NCI-H82 treated with DMSO at 0.1 percent for 48 hours (cell line): ENCODE data around the gene TPI1.

Experiments
- DNase-seq: peaks from one replicate; lab custom pipeline; 2025; ENCODE audit not compliant: unreplicated experiment; lab: John Stamatoyannopoulos, UW

Gene TPI1

DNA sequence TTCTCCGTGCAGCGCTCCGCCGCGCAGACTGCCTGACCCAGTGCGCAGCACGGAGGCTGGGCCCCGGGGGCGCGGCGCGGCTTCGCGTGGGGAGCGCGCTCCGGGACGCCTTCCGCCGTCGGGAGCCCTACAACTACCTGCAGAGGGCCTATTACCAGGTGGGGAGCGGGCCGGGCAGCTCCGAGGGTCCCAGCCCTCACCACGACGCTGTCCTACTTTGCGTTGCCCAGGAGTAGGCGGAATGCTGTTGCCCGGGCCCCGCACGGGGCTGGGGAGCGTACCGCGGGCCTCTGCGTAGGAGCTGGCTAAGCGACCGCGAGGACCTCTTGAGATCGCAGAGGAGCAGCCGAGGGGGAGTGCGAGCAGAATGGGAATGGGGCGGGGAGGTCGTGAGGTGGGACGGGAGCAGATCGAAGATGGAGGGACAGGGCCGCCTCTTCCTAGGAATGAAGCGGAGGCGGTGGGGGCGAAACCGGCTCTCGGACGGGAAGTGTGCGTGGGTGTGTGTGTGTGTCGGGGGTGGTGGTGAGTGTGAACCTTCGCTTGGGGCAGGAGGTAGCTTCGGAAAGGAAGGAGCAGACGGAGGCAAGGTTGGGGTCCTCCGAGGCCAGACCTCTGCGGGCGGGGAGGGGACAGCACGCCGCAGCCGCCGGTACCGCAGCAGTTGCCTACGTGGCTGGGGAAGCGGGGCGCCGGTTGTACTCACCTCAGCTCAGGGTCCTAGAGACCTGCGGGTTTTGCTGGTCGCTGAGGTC is 38.4 kb upstream of the TPI1 start:
- no peak for DNase-seq

DNA sequence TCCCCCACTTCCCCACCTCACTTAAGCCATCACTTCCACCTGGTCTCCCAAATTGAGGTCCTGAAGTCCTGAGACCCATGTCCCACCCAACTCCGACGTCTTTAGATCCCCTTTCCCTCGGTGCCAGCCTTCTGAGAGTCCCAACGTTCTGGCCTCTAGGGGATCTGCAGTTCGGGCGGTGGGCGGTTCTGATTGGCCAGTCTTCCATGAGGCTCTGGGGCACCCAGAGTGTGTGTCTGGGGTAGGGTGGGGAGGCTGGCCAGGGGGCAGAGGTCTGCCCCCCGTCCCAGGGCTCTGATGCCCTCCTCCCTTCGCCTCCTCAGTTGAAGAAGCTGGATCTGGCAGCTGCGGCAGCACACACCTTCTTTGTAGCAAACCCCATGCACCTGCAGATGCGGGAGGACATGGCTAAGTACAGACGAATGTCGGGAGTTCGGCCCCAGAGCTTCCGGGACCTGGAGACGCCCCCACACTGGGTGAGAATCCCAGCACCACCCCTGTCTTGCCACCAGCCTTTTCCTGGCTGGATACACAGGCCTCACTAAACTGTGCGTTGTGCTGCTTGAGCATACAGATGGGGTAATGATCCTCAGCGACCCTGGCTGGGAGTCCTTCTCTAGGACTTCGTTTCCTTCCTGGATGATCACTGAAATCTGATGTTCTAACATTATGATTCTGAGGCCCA is 37.7 kb upstream of the TPI1 start:
- peak; percentile 23 for DNase-seq

DNA sequence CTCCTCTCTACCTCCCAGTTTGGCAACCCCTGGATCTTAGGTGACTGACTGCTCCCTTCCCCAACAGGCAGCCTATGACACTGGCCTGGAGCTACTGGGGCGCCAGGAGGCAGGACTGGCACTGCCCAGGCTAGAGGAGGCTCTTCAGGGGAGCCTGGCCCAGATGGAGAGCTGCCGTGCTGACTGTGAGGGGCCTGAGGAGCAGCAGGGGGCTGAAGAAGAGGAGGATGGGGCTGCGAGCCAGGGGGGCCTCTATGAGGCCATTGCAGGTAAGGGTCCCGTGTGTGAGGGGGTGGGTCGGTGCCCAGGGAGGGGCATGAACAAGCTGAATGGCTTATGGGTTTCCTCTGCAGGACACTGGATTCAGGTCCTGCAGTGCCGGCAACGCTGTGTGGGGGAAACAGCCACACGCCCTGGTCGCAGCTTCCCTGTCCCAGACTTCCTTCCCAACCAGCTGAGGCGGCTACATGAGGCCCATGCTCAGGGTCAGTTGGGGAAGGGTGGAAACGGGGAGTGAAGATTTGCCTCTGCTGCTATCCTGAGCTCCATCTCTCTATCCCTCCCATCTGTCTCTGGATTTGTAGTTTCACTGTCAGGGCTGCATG is 36.9 kb upstream of the TPI1 start:
- DNase-seq = no peak

DNA sequence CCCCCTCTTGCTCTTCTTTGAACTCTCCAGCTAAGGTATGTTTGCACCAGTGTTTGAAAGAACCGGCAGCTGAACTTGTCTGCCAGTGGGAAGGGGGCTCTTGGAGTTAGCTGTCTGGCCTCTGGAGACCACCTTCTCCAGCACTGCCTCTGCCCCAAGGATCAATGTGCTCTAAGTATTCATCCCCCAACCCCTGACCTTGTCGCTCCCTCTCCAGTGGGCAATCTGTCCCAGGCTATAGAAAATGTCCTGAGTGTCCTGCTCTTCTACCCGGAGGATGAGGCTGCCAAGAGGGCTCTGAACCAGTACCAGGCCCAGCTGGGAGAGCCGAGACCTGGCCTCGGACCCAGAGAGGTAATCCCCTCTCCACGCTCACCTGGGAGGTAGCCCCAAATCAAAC is 36.3 kb upstream of the TPI1 start:
- DNase-seq = no peak

DNA sequence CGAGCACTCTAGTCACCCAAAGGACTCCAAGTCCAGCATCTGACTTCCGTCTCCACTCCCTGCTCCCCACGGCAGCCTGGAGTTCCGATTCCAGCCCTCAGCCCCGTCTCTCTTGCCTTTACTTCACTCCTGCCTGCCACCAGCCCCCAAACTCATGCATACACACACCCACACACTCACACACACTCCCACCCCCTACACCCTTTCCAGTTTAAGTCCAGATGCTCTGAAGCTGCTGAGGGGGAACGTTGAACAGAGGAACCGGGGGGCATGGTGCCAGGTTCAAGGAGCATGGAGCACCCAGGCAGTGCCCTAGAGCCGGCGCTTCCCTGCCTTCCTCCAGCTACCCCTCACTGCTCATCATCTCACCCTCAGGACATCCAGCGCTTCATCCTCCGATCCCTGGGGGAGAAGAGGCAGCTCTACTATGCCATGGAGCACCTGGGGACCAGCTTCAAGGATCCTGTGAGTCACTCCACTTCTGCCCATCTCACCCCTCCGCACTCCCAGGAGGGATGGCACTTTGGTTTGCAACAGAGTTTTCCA is 35.8 kb upstream of the TPI1 start:
- no peak for DNase-seq

DNA sequence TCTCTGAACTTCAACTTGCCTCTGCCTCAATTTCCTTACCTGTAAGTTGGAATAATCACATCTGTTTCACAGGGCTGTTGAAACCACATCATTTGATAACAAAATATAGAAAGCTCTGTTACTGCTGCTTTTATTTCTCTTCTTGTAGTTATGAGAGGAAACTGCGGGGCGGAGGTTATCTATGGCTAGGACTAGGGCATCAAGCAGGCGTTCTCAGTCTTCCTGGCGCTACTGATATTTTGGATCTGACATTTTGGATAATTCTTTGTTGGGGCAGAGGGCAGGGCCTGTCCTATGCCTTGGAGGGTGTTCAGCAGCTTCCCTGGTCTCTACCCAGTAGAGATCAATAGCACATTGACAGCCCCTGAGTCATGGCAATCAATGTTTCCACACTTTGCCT is 35.2 kb upstream of the TPI1 start:
- no peak for DNase-seq

DNA sequence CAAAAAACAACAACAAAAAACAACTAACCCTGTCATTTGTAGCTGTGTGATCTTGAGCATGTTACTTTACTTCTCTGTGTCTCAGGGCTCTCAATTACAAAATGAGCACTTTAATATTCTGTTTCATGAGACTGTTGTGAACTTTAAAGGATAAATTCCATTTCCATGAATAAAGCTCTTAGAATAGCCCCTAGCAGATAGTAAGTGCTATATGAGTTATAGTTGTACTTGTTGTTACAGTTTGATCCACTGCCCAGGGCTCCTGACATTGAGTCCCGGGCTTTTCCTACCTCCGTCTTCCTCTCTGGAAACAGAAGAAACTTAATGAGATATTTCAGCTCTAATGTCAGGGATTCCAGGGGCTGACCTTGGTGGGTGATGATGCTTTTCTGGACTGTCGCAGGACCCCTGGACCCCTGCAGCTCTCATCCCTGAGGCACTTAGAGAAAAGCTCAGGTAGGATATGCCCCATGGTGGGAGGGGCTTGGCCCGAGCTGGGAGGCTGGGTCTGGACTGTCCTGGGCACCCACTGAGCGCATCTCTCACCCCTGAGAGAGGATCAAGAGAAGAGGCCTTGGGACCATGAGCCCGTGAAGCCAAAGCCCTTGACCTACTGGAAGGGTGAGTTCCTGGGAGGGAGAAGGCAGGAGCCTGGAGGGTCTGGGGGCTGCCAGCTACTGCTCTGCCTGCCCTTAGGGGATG is 34.0 kb upstream of the TPI1 start:
- no peak for DNase-seq

DNA sequence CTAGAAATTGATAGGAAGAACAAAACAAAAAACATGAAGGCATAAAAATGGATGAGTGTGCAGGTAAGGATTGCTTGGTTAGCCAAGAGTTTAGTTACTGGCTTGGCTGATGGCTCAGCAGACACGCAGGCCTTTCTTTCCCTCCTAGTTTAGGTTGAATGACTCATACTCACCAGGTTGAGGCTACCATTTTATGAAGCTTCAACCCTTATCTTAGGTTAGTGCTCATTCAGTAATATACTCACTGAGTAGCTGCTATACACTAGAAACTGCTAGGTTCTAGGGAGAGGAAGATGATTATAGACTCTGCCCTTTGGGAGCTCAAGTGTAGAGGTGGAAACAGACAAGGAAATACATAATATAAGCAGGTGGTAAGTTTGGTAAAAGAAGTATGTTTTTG is 33.1 kb upstream of the TPI1 start:
- DNase-seq = no peak

DNA sequence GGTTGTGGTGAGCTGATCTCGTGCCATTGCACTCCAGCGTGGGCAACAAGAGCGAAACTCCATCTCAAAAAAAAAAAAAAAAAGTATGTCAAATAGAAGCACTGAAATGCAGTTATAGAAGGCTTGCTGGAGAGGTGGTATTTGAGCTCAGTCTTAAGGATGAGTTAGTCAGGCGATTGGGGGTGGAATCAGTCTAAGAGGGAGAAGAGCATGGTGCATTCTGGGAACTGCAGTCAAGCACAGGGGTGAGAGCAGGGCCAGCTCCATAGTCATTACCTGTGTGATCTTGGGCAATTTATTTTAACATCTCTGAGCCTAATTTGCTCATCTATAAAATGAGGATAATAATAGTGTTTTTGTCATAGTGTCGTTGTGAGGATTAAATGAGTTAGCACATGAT is 32.5 kb upstream of the TPI1 start:
- DNase-seq = no peak

DNA sequence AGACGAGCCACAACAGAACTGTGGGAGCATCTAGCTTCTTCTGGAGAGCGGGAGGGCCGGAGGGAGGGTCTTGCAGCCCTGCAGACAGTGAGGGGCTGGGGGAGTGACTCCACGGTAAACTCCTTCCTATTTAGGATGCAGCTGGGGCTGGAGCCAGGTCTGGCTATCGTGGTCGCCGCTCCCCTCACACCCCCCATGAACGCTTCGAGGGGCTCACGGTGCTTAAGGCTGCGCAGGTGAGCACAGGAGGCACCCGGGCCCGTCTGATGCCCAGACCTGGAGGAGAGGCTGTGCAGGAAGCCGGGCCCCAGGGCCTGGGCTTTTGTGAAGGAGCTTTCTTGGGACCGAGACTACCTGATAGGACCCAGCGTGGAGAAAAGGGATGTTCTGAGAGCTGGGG is 30.5 kb upstream of the TPI1 start:
- DNase-seq = no peak

DNA sequence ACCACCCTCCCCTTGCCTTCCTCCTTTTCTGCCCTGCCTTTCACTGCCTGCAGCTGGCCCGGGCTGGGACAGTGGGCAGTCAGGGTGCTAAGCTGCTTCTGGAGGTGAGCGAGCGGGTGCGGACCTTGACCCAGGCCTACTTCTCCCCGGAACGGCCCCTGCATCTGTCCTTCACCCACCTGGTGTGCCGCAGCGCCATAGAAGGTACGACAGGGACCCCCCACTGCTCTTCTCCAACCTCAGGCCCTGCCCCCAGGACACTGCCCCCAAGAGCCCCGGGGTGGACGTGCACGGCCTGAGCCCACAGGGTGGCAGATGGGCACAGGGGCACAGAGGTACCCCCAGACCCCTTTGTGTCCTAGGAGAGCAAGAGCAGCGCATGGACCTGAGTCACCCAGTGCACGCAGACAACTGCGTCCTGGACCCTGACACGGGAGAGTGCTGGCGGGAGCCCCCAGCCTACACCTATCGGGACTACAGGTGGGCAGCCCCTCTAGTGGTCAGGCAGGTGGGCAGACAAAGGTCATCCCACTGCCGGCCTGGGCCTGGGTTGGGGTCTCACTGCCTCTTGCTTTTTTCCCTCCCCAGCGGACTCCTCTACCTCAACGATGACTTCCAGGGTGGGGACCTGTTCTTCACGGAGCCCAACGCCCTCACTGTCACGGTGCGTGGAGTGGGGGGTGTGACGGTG is 29.8 kb upstream of the TPI1 start:
- no peak for DNase-seq

DNA sequence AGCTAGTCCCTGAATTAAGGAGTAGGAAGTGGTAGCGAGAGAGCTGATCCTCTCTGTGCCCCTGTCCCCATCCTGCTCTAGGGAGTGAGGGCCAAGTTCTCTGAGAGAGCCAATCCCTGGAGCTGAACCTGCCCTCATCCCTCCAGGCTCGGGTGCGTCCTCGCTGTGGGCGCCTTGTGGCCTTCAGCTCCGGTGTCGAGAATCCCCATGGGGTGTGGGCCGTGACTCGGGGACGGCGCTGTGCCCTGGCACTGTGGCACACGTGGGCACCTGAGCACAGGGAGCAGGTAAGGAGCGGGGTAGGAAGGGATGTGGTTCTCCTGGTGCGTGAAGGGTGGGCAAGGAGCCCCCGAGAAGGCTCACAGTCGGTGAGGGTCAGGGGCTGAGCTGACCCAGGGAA is 28.5 kb upstream of the TPI1 start:
- DNase-seq = no peak

DNA sequence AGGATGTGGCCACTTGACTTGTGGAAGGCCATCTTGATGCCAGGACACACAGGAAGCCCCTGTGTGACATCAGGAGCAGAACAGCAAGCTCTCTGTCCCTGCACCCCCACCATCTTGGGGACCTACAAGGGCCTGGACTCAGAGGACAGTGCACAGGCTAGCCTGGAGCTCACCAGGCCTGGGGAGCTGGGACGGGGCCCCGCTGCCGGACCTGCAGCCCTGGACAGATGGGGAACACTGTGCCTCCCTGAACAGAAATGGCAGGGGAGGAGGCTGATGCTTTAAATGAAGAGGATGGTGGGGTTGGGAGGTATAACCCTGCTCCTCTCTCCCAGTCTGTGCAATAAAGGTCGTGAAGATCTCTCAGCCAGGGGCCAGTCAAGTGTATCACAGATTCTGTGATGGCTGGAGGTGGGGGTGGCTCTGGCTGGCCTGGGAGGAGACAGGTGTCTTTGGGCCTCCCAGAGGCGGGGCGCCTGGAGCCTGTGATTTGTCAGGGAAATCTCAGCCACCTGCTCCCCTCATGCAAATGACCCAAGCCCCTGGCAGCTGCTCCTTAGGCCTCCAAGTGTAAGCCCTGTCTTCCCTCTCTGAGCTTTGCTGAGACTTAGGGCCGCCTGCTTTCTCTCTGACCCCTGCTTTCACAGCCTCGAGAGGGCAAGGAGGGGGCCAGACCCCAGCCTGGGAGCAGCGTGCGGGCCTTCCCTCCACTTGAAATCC is 27.7 kb upstream of the TPI1 start:
- peak; percentile 99 for DNase-seq

DNA sequence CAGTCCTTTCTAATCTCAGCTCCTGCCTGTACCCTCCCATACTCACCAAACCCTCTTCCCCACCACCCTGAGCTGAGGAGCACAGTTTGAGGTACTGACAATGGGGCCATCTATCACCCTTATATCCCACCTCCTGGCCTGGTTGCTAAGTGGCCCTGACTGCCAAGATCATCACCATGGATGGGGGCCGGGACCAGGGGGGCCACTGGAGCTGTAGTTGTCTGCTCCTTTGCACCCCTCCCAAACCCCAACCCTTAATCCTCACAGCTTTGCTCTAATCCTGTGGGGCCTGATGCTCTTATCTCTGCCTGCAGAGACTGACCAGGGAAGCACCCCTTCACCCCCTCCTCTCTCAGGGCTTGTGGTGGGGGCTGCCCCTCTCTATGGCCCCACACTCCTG is 27.0 kb upstream of the TPI1 start:
- peak; percentile 100 for DNase-seq

DNA sequence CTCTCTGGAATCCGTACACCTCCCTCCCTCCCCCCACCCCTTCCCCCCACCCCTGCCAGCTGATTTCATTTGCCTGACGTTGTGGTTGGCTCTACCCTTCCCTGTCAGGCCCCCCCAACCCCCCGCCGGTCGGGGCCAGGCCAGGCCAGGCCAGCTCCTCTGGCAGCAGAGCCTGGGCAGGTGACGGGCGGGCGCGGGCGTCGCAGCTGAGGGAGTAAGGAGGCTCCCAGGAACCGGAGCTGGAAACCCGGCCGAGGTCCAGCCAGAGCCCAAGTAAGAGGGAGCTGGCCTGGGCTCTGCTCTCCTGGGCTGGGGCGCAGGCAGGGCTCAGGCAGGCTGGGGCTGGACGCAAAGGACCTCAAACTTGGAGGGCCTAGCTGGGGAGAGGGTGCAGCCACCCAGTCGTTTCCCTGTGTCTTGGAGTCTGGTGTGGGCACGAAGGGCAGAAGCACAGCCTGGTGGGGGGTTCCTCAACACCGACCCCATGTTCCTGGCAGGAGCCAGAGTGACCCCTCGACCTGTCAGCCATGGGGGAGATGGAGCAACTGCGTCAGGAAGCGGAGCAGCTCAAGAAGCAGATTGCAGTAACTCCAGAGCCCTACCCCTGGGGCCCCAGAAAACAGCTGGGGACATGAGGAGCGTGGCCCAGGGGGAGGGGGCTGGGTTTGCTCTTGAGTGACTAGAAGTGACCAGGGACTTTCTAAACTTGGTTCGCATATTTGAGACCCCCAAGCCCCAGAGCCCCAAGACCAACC is 26.4 kb upstream of the TPI1 start, which contains the start of gene GNB3:
GNB3 (plus strand) TSS at position 165 of the 755 bp plus-strand sequence; CDS start at position 528, 363 bp downstream.
- peak; percentile 18 for DNase-seq

DNA sequence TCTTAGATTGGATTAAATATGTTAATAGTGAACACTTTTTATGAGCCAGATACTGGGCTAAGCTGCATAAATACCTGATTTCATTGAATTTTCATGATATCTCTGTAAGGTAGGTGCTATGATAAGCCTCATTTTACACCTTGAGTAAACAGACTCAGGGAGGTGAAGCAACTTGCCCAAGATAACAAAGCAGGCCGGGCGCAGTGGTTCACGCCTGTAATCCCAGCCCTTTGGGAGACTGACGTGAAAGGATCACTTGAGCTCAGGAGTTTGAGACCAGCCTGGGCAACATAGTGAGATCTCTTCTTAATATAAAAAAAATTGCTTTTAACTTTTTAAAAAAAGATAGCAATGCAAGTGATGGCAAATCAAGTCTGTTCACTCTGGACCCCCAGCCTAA is 25.3 kb upstream of the TPI1 start:
- DNase-seq = no peak

DNA sequence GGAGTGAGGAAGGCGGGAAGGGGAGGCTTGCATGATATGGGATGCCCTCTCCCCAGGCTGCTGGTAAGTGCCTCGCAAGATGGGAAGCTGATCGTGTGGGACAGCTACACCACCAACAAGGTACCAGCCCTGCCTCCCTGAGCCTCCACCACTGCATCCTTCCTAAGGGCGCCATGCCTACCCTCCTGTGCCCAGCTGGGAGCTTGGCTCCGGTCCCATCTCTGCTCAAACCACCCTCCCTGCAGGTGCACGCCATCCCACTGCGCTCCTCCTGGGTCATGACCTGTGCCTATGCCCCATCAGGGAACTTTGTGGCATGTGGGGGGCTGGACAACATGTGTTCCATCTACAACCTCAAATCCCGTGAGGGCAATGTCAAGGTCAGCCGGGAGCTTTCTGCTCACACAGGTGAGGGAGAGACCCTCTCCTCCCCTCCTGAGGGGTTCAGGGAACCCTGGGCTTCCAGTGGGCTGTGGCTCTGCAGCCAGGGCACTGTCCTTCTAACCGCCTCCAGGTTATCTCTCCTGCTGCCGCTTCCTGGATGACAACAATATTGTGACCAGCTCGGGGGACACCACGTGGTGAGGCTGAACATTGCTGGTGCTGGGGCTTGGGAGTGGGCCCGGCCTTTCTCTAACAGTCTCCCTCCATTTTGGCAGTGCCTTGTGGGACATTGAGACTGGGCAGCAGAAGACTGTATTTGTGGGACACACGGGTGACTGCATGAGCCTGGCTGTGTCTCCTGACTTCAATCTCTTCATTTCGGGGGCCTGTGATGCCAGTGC is 24.0 kb upstream of the TPI1 start:
- DNase-seq = peak; percentile 15

DNA sequence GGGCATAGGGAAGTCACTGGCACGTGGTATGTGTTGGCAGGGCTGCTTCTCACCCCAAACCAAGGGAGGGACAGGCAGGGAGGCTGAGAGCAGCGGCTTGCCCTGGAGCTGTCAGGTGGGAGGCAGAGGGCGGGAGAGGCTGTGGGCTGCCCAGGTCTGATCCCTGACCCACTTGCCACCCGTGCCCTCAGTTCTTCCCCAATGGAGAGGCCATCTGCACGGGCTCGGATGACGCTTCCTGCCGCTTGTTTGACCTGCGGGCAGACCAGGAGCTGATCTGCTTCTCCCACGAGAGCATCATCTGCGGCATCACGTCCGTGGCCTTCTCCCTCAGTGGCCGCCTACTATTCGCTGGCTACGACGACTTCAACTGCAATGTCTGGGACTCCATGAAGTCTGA is 21.9 kb upstream of the TPI1 start:
- no peak for DNase-seq
